ENCODE measurements around the gene C6orf62.
"Not testable (repeated sequence)": the region's sequence is repeated elsewhere in the genome, so short reads cannot be mapped to it uniquely, and the experiment has no call there.

Gene C6orf62

DNA sequence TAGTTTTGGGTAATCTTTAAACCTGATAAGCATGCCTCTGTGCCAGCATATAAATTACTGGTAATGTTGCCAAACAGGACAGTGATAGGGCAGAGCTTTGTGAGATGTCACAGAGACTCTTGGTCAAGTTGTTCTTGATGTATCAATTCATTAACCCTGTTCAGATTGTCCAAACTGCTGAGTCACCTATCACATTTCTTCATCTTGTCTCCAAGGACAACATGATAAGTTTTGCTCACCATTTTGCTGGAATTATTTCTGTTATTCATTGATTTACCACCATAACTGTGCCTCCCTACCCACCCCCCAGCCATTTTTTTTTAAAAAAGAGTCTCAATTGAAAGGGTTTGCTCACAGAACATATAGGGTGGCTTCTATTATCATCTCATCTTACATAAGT is 36.3 kb upstream of the C6orf62 start (continued):
- TF ChIP-seq, protein P1, sequence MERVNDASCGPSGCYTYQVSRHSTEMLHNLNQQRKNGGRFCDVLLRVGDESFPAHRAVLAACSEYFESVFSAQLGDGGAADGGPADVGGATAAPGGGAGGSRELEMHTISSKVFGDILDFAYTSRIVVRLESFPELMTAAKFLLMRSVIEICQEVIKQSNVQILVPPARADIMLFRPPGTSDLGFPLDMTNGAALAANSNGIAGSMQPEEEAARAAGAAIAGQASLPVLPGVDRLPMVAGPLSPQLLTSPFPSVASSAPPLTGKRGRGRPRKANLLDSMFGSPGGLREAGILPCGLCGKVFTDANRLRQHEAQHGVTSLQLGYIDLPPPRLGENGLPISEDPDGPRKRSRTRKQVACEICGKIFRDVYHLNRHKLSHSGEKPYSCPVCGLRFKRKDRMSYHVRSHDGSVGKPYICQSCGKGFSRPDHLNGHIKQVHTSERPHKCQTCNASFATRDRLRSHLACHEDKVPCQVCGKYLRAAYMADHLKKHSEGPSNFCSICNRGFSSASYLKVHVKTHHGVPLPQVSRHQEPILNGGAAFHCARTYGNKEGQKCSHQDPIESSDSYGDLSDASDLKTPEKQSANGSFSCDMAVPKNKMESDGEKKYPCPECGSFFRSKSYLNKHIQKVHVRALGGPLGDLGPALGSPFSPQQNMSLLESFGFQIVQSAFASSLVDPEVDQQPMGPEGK (CRISPR knock-in tag; IDR thresholded peaks at IDR 0.05; ENCODE audit: borderline replicate concordance), result no peak

DNA sequence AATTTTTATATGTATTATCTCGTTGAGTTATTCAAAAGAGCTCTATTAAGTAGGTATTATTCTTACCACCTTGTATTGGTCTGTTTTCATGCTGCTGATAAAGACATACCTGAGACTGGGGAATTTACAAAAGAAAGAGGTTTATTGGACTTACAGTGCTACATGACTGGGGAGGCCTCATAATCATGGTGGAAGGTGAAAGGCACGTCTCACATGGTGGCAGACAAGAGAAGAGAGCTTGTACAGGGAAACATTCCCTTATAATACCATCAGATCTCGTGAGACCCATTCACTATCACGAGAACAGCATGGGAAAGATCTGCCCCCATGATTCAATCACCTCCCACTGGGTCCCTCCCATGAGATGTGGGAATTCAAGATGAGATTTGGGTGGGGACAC is 35.4 kb upstream of the C6orf62 start:
- not testable (repeated sequence) for ATAC-seq

DNA sequence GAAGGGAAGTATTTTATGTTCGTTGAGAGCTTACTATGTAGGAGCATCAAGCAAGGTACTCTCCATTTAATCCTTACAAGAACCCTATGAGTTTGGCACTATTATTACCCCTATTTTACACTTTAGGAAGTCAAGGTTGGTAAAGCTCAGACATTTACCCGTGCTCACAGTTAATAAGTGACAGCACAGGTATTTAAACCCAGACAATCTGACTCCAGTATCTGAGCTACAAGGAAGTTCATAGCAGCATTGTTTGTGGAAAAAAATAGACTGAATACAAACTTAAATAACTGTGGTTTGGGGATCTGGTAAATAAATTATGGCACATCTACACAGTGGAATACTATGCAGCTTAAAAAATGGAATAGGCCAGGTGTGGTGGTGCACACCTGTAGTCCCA is 34.6 kb upstream of the C6orf62 start:
- ATAC-seq, result no peak
- no peak for TF ChIP-seq CSDC2 (CRISPR knock-in tag; IDR thresholded peaks at IDR 0.05)
- TF ChIP-seq, protein P2, sequence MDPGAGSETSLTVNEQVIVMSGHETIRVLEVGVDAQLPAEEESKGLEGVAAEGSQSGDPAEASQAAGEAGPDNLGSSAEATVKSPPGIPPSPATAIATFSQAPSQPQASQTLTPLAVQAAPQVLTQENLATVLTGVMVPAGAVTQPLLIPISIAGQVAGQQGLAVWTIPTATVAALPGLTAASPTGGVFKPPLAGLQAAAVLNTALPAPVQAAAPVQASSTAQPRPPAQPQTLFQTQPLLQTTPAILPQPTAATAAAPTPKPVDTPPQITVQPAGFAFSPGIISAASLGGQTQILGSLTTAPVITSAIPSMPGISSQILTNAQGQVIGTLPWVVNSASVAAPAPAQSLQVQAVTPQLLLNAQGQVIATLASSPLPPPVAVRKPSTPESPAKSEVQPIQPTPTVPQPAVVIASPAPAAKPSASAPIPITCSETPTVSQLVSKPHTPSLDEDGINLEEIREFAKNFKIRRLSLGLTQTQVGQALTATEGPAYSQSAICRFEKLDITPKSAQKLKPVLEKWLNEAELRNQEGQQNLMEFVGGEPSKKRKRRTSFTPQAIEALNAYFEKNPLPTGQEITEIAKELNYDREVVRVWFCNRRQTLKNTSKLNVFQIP (CRISPR knock-in tag; IDR thresholded peaks at IDR 0.05; ENCODE audit: borderline replicate concordance, low read depth), result no peak
- TF ChIP-seq ISL1 (CRISPR knock-in tag; IDR thresholded peaks at IDR 0.05), result no peak
- TF ChIP-seq, protein P3, sequence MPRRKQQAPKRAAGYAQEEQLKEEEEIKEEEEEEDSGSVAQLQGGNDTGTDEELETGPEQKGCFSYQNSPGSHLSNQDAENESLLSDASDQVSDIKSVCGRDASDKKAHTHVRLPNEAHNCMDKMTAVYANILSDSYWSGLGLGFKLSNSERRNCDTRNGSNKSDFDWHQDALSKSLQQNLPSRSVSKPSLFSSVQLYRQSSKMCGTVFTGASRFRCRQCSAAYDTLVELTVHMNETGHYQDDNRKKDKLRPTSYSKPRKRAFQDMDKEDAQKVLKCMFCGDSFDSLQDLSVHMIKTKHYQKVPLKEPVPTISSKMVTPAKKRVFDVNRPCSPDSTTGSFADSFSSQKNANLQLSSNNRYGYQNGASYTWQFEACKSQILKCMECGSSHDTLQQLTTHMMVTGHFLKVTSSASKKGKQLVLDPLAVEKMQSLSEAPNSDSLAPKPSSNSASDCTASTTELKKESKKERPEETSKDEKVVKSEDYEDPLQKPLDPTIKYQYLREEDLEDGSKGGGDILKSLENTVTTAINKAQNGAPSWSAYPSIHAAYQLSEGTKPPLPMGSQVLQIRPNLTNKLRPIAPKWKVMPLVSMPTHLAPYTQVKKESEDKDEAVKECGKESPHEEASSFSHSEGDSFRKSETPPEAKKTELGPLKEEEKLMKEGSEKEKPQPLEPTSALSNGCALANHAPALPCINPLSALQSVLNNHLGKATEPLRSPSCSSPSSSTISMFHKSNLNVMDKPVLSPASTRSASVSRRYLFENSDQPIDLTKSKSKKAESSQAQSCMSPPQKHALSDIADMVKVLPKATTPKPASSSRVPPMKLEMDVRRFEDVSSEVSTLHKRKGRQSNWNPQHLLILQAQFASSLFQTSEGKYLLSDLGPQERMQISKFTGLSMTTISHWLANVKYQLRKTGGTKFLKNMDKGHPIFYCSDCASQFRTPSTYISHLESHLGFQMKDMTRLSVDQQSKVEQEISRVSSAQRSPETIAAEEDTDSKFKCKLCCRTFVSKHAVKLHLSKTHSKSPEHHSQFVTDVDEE (CRISPR knock-in tag; IDR thresholded peaks at IDR 0.05), result no peak
- TF ChIP-seq ESRRG (CRISPR knock-in tag; IDR thresholded peaks at IDR 0.05), result no peak
- TF ChIP-seq SNAI2 (CRISPR knock-in tag; IDR thresholded peaks at IDR 0.05), result no peak
- no peak for TF ChIP-seq ZNF8 (CRISPR knock-in tag; IDR thresholded peaks at IDR 0.05)
- no peak for TF ChIP-seq ZFP30 (CRISPR knock-in tag; IDR thresholded peaks at IDR 0.05)
- TF ChIP-seq, protein P4, sequence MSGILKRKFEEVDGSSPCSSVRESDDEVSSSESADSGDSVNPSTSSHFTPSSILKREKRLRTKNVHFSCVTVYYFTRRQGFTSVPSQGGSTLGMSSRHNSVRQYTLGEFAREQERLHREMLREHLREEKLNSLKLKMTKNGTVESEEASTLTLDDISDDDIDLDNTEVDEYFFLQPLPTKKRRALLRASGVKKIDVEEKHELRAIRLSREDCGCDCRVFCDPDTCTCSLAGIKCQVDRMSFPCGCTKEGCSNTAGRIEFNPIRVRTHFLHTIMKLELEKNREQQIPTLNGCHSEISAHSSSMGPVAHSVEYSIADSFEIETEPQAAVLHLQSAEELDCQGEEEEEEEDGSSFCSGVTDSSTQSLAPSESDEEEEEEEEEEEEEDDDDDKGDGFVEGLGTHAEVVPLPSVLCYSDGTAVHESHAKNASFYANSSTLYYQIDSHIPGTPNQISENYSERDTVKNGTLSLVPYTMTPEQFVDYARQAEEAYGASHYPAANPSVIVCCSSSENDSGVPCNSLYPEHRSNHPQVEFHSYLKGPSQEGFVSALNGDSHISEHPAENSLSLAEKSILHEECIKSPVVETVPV (CRISPR knock-in tag; IDR thresholded peaks at IDR 0.05), result no peak
- TF ChIP-seq, protein P5, sequence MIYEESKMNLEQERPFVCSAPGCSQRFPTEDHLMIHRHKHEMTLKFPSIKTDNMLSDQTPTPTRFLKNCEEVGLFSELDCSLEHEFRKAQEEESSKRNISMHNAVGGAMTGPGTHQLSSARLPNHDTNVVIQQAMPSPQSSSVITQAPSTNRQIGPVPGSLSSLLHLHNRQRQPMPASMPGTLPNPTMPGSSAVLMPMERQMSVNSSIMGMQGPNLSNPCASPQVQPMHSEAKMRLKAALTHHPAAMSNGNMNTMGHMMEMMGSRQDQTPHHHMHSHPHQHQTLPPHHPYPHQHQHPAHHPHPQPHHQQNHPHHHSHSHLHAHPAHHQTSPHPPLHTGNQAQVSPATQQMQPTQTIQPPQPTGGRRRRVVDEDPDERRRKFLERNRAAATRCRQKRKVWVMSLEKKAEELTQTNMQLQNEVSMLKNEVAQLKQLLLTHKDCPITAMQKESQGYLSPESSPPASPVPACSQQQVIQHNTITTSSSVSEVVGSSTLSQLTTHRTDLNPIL (CRISPR knock-in tag; IDR thresholded peaks at IDR 0.05; ENCODE audit: low read depth), result no peak
- TF ChIP-seq RARB (CRISPR knock-in tag; IDR thresholded peaks at IDR 0.05), result no peak
- no peak for TF ChIP-seq OSR1 (CRISPR knock-in tag; IDR thresholded peaks at IDR 0.05)
- TF ChIP-seq BACH2 (CRISPR knock-in tag; IDR thresholded peaks at IDR 0.05; ENCODE audit: borderline replicate concordance), result no peak
- TF ChIP-seq, protein P1 (CRISPR knock-in tag; IDR thresholded peaks at IDR 0.05; ENCODE audit: borderline replicate concordance), result no peak
- TF ChIP-seq GLIS3 (CRISPR knock-in tag; IDR thresholded peaks at IDR 0.05), result no peak
- TF ChIP-seq TOX (CRISPR knock-in tag; IDR thresholded peaks at IDR 0.05; ENCODE audit: borderline replicate concordance), result no peak
- TF ChIP-seq ZC3H10 (CRISPR knock-in tag; IDR thresholded peaks at IDR 0.05), result no peak
- no peak for TF ChIP-seq TCF4 (CRISPR knock-in tag; IDR thresholded peaks at IDR 0.05; ENCODE audit: borderline replicate concordance)

Measured in SK-N-SH treated with all-trans-retinoic acid at 6 μM for 48 hours (cell line).